Ovary (tissue), 3 donors: ENCODE results near the gene TBC1D16.

Experiments used
- CTCF ChIP-seq, 3 donors: fragments of 450-650 bp in 2 of 3; fragments of 200-600 bp in 1 of 3; IDR thresholded peaks; one replicate each; pipeline versions ENCODE4 v1.5.1 to v1.8.0; 2016 to 2022; ENCODE audit warnings: antibody characterized with exemption in 3 of 3, mild to moderate bottlenecking in 1 of 3
- EP300 ChIP-seq: sonication (generic); formaldehyde crosslinking; IDR thresholded peaks from one replicate; pipeline ENCODE4 v1.6.1; 2017; ENCODE audit warnings: antibody characterized with exemption
- POLR2A ChIP-seq: fragments of 450-650 bp; IDR thresholded peaks from one replicate; pipeline ENCODE4 v1.6.1; 2017; ENCODE audit warnings: antibody characterized with exemption, mild to moderate bottlenecking, moderate library complexity
- donor health status: DM: no; HTN: no; CAD: no.

- TF ChIP-seq CTCF (IDR thresholded peaks at IDR 0.05) (no peak), POLR2A (no peak), EP300 (no peak)
Measured at GRCh38 chr17:80000136-80000535, 35.5 kb downstream of the TBC1D16 start.
